Mesenteric fat pad (tissue), 1 donor: ENCODE results near the gene FAM83E. TPM values are rescaled to one million over a fixed set of nuclear protein-coding genes. Genes with fewer than 3 reads are reported as not detected.
"Not testable (repeated sequence)": the region's sequence is repeated elsewhere in the genome, so short reads cannot be mapped to it uniquely, and the experiment has no call there.

Source experiments
- DNase-seq: peaks from one replicate; pipeline ENCODE4 v3.0.0-alpha.2; 2020; ENCODE audit warnings: low spot score
- total RNA-seq: library from RNA; stranded (reverse); fragmentation: NEBNext Ultra II Directional; extraction: Animal tissue kit (Norgen Biotek cat#: 25700); gene quantifications from one replicate; pipeline ENCODE4 v1.2.1, GENCODE V29; 2021
- donor health status: DM: yes; HTN: yes; CAD: no.

FAM83E gene
- total RNA-seq, 1 donor from 2014 or later = 0.71 TPM

- no peak for DNase-seq
These were observed 27.0 kb upstream of the FAM83E start for GRCh38 chr19:48641850-48642249.

DNA sequence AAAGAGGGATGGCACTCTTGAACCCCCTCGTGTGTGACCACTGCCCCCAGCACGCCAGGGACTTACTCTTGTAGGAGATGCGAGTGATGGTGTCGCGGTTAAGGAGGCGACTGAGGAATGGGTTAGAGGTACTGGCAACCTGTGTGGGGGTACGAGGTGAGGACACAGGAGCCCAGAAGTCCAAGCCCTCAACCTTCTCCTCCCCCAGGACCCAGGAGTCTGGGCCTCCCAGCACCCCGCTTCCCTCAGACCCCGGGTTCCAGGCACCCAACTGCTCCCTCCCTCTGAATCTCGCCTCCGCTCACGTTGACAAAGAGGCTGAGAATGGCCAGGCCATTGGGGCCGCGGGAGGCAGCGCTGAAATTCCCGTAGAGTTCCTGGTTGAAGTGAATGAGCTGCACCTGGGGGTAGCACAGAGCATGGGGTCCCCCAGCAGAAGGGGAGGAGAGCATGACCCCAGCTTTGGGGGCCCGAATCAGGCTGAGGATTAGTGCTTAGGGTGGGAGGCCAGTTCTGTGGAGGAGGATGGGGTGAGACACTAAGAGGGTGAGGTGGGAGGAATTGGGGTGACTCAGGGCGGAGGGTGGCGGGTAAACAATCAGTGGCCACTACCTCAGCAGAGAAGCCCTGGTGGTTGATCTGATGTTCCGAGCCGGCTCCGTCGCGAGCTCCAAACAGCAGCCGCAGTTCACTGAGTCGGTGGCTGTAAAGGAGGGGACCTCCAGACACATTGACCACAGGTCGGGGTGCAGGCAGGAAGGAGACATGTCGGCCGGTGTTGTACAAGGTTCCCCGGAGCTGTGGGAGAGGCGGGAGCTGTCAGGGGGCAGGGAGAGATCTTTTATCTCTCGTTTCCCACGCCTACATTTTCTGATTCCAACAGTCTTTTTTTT lies 24.9 kb upstream of the FAM83E start:
- DNase-seq = no peak

GRCh38 chr19:48638831-48639381 lies 24.0 kb upstream of the FAM83E start:
- no peak for DNase-seq

DNA sequence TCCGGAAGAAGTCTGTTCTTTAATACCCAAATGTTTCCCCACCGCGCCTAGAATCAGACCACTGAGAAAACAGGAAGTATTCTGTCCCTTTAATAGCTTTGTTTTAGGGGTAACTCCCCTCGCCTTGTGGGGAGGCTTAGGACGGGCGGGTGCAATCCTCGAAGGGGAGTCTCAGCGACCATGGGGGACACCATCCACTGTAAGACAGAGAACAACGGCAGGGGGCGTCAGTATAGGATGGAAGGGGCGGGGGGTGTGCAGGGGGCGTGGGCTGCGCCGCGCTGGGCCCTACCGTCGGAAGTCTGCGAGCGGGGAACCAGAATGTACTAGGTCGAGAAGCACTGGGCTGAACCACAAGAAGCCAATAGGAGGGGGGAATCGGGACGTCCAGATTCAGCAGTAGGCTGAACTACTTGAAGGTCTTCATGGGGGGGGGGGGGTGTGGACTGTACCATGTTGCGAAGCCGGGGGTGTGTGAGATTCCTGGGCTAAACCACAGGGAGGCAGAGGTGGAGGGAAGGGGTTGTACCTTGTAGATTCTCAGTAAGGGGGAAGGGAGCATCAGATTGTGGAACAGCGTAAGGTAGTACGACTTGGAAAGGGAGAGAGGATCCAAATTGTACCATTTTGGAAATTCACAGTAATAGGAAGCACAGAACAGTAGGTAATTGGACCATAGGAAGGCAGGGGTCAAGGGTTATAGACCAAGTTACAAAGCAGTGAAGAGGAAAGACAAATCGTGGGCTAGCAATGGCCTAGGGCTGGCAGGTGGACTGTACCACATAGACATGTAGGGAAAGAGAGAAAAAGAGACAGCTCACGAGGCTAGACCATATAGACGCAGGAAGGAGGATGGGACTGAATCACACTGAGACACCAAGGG lies 23.3 kb upstream of the FAM83E start:
- no peak for DNase-seq

DNA sequence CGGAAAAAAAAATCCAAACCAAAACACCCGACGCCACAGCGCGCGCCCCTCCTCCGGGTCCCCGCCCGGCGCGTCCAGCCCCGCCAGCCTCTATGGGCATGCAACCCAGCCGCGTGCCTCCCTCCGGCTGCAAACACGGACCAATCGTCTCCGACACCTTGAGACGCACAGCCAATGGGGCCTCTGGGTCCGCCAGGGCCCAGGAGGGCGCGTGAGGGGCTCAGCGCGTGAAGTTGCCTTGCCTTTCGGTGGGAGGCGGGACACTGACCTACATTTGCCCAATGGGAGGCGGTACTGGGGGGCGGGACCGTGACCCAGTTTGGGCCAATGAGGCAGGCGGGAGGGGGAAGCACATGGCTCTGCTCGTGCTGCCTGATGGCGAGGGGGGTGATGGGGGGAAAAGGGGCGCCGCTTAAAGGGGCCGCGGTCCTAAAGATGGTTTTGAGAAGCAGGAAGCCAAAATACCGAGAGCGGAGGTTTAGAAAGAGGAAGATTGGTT lies 22.6 kb upstream of the FAM83E start:
- peak; percentile 98 for DNase-seq

- DNase-seq = no peak
These were observed 22.1 kb upstream of the FAM83E start, which contains the start of gene DBP for GRCh38 chr19:48636859-48637448. Gene DBP, minus strand, starts transcription at chr19:48637379. Its CDS starts 385 bp downstream, at chr19:48636994.

DNA sequence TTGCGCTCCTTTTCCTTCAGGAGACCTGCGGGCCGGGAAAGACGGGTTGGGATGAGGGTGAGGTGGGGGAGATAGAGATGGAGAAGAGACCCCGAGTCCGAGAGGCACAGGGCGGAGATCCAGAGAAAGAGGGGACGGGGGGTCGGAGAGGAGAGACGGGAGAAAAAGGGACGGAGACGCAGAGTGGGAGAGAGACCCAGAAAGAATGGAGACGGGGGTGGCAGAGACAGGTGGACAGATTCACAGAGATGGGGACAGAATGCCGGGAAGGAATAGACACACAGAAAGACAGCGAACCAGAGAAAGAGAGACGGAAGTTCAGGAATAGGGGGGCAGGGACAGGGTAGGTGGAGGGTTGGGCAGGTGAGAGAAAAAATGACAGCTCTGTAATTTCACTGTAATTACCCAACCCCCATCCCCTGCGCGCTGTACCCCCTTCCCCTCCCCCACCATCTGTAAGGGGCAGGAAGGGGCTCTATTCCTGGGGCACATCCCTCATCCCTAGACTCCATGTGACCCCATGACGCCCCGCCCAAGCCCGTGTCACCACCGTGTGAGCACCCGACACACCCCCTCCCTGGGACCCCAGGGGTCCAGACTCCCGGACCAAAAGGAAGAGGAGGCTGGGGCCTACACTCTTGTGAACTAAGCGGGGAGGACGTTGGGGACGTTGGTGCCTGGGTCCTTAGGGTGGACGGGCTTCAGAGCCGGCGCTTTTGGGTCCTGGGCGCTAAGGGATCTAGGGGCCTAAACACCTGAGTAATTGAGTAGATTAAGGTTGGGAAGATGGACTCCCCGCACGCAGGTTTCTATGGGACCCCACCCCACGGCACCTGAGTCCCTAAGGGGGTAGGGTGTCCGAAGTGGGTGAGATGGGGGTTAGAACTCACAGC lies 21.3 kb upstream of the FAM83E start:
- DNase-seq = no peak

GRCh38 chr19:48635263-48635965 lies 20.5 kb upstream of the FAM83E start:
- no peak for DNase-seq

DNA sequence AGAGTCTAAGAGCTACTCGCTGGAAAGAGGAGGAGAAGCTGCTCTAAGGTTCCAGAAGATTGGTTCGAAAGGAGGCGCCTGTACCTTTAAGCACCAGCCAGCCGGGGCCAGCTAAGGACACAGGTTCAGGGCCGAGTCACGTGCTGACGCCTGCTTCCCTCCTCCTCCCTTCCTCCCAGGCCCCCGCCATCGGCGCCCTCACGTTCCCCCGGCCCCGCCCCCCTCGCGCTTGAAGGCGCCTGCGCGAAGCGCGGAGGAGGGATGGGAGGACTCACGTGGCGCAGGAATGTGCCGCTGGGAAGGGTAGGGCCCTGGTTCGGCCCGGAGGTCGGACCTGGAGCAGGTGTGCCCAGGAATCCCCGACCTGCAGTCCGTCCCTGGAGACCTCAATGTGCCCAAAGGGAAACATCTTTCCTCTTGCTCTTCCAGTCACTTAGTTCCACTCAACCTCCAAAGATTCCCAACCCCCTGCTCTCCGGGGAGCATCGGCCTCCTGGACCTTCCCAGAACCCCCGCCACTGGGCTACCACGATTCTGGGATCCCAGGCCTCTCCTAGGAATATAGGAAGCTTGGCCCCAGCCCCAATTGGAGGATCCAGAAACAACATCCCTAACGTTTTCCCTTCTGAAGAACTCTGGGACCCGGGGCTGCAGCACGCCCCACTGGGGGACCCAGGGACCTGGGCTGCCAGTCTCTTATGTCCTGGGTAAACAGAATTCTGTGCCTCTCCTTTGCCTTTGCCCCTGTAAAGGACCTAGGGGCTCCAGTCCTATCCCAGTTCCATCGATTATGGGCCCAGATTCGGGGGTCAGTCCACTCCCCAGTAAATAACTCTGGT lies 19.8 kb upstream of the FAM83E start:
- DNase-seq = peak; percentile 96

GRCh38 chr19:48634036-48634342 lies 19.1 kb upstream of the FAM83E start:
- DNase-seq = no peak

GRCh38 chr19:48633148-48634035 lies 18.5 kb upstream of the FAM83E start:
- DNase-seq = no peak

DNA sequence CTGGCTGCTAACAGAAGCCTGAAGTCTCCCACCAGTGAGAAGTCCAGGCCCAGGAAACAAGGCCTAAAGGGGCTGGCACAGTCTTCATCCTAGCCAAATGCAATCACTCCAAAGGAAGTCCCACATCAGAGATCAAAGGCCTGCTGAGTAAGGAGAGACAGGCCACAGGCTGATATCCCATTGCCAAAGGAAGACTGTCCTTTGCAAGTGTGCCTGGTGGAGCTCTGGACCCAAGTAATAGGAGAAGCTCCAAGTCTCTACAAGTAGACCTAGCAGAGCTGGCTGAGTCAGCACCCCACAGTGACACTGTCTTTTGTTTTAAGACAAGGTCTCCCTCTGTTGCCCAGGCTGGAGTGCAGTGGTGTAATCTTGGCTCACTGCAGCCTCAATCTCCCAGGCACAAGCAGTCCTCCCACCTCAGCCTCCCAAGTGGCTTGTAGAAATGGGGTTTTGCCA lies 17.8 kb upstream of the FAM83E start:
- no peak for DNase-seq

DNA sequence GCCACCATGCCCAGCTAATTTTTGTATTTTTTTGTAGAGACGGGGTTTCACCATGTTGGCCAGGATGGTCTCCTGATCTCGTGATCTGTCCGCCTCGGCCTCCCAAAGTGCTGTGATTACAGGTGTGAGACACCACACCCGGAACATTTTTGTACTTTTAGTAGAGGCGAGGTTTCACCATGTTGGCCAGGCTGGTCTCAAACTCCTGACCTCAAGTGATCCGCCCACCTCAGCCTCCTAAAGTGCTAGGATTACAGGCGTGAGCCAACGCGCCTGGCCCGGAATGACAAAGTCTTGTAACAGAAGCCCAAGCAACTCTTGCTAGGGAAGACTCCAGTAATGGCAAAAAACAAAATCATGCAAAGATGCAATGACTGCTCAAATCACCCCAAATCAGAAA lies 17.4 kb upstream of the FAM83E start:
- DNase-seq = not testable (repeated sequence)

GRCh38 chr19:48631225-48631624 lies 16.3 kb upstream of the FAM83E start:
- DNase-seq = no peak

- DNase-seq = no peak
These were observed 15.6 kb upstream of the FAM83E start for GRCh38 chr19:48630296-48631063.

- DNase-seq = no peak
These were observed 14.9 kb upstream of the FAM83E start for GRCh38 chr19:48629599-48630295.
